OCI-LY7 (cell line): Measurements from ENCODE around the gene PIK3IP1. TPM values are rescaled to one million over a fixed set of nuclear protein-coding genes. Genes with fewer than 3 reads are reported as not detected.

Source experiments
- BruUV-seq: library from RNA; stranded (reverse); fragments of 400-500 nt; replicated peaks from 2 replicates; lab custom pipeline; 2021; lab: Mats Ljungman, UMichigan
- CTCF ChIA-PET: fragments of 300-600 bp; sonication (Branson Sonifier 250); formaldehyde crosslinking; loops from one replicate; lab custom pipeline; 2022; ENCODE audit warnings: antibody characterized with exemption; ENCODE audit not compliant: unreplicated experiment; lab: Charles Lee
- POLR2A ChIA-PET: fragments of 300-600 bp; sonication (Branson Sonifier 250); formaldehyde crosslinking; loops from one replicate; lab custom pipeline; 2022; ENCODE audit warnings: antibody characterized with exemption; lab: Charles Lee
- DNase-seq: peaks from one replicate; pipeline ENCODE4 v3.0.0-alpha.2; 2015; ENCODE audit warnings: low spot score
- H2AFZ ChIP-seq: fragments of 200-600 bp; sonication (generic), shearing (Covaris generic); 2 replicates; pipeline ENCODE4 v1.6.1; 2014; ENCODE audit warnings: mild to moderate bottlenecking, antibody characterized with exemption, low read length, moderate library complexity
- H3K27ac ChIP-seq: fragments of 200-600 bp; sonication (generic); 2 replicates; pipeline ENCODE4 v1.5.1; 2014; ENCODE audit warnings: mixed run types, low read depth, mild to moderate bottlenecking, moderate library complexity, low read length, inconsistent platforms; ENCODE audit not compliant: poor library complexity, severe bottlenecking
- H3K36me3 ChIP-seq: fragments of 200-600 bp; sonication (generic); 2 replicates; pipeline ENCODE4 v1.6.1; 2014; ENCODE audit warnings: mild to moderate bottlenecking, antibody characterized with exemption, low read length, moderate library complexity, mixed read lengths; ENCODE audit not compliant: insufficient read depth
- H3K4me1 ChIP-seq: fragments of 200-600 bp; sonication (generic); 2 replicates; pipeline ENCODE4 v1.5.1; 2014; ENCODE audit warnings: mild to moderate bottlenecking, low read length; ENCODE audit not compliant: insufficient read depth, poor library complexity, severe bottlenecking
- H3K4me2 ChIP-seq: fragments of 200-600 bp; sonication (generic); 2 replicates; pipeline ENCODE4 v1.6.1; 2014; ENCODE audit warnings: mild to moderate bottlenecking, low read length
- H3K4me3 ChIP-seq: fragments of 200-600 bp; sonication (generic); 2 replicates; pipeline ENCODE4 v1.5.1; 2014; ENCODE audit warnings: mild to moderate bottlenecking, low read depth, low read length; ENCODE audit not compliant: poor library complexity, severe bottlenecking
- H3K79me2 ChIP-seq: fragments of 200-600 bp; sonication (generic); 2 replicates; pipeline ENCODE4 v1.6.1; 2016; ENCODE audit warnings: low read depth, mild to moderate bottlenecking, low read length, moderate library complexity, mixed read lengths; ENCODE audit not compliant: insufficient read depth
- H3K9me2 ChIP-seq: fragments of 200-600 bp; sonication (generic); 2 replicates; pipeline ENCODE4 v1.6.1; 2016; ENCODE audit warnings: mild to moderate bottlenecking, low read length, mixed read lengths; ENCODE audit not compliant: insufficient read depth
- H3K9me3 ChIP-seq: fragments of 200-600 bp; sonication (generic); 2 replicates; pipeline ENCODE4 v1.6.1; 2014; ENCODE audit warnings: mild to moderate bottlenecking, mixed run types, low read length, mixed read lengths
- H4K20me1 ChIP-seq: fragments of 200-600 bp; sonication (generic); 2 replicates; pipeline ENCODE4 v1.6.1; 2014; ENCODE audit warnings: mild to moderate bottlenecking, antibody characterized with exemption, low read length, moderate library complexity, mixed read lengths; ENCODE audit not compliant: insufficient read depth
- EZH2phosphoT487 ChIP-seq: fragments of 200-600 bp; sonication (generic); IDR thresholded peaks from 2 replicates; pipeline ENCODE4 v1.6.1; 2018; ENCODE audit warnings: low read depth, borderline replicate concordance, mild to moderate bottlenecking, mixed run types, antibody characterized with exemption, low read length, moderate library complexity, mixed read lengths
- intact Hi-C: fragments of 100-400 bp; cut with micrococcal nuclease; formaldehyde crosslinking; loops from one replicate; pipeline ENCODE4 v1.10.0; 2022; ENCODE audit not compliant: unreplicated experiment
- total RNA-seq, 2 experiments: library from RNA; depleted of rRNA in 1 of 2; stranded (reverse); fragments of >200 nt in 1 of 2; shearing (Covaris generic) in 1 of 2; gene quantifications; 2 replicates each; pipeline ENCODE4 v1.2.3, GENCODE V29; 2014 to 2022
- TF ChIP-seq, protein P1 (sequence below): fragments of 200-600 bp; sonication (generic); conservative IDR thresholded peaks from 2 replicates; pipeline ENCODE4 v1.5.1; 2014; ENCODE audit warnings: mild to moderate bottlenecking, antibody characterized with exemption, low read length, moderate library complexity, mixed read lengths

PIK3IP1 gene
- total RNA-seq, 2 experiments from 2014 or later, result 17.1 to 20.4 TPM

DNA sequence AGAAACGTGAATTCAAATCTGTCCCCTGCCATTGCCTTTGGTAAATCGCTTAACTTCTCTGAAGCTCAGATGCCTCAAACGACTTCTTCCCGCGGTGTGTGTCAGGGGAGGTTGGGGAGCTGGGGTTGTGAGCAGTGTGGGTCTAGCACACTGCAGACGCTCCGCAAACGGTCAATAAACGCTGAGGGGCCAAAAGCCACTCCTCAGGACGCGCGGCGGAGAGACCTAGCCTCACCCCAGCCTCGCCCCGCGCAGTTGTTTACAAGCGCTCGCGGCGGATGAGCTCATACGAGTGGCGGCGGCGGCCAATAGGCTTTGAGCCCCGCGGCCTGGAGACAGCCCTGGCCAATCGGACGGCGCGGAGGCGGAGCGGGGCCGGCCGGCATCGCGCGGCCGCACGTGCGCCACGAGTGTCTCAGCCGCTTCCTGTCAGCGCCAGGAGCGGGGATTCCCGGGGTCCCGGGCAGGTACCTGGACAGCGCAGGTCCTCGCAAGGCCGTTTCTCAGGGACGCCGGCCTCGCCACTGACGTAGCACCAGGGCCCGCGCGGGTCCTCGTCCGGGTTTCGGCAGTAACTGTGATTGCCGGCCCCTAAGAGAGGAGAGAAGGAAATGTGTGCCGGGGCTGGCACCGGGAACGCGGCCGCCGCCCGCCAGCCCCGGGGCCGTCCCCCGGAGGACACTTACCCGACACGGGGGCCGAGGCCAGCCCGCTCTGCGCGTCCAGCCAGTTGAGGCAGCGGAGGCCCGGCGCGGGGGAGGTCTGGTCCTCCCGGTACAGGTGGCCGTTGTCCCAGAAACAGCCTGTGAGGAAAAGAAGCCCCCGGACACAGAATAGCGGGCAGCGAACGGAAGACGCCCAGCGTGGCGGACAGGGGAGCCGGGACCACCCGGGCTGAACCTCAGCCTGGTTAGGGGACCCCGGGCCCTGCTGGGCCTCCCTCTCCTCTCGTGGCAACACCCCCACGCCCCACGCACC, 1.5 kb downstream of the PIK3IP1 start:
- no peaks in the 10 kb centered on the region for H4K20me1 ChIP-seq
- intact Hi-C loops, result loop anchor here (5.0 kb wide), 4 partner anchors 78 to 853 kb away; partner anchors contain the start of gene LIMK2
- H2AFZ ChIP-seq, result 0 out of 2 replicates have a peak overlapping the region, but pooled peaks have one; percentile 45
- POLR2A ChIA-PET, result interaction anchor here (0.6 to 4.9 kb wide), 13 partner anchors 10 to 447 kb away, joined by 3 to 18 read pairs (median 4); partner anchors contain the start of genes LIMK2, MORC2, PATZ1 and TUG1
- TF ChIP-seq EZH2phosphoT487, result no peak
- TF ChIP-seq, protein P1, sequence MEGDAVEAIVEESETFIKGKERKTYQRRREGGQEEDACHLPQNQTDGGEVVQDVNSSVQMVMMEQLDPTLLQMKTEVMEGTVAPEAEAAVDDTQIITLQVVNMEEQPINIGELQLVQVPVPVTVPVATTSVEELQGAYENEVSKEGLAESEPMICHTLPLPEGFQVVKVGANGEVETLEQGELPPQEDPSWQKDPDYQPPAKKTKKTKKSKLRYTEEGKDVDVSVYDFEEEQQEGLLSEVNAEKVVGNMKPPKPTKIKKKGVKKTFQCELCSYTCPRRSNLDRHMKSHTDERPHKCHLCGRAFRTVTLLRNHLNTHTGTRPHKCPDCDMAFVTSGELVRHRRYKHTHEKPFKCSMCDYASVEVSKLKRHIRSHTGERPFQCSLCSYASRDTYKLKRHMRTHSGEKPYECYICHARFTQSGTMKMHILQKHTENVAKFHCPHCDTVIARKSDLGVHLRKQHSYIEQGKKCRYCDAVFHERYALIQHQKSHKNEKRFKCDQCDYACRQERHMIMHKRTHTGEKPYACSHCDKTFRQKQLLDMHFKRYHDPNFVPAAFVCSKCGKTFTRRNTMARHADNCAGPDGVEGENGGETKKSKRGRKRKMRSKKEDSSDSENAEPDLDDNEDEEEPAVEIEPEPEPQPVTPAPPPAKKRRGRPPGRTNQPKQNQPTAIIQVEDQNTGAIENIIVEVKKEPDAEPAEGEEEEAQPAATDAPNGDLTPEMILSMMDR, result no peak
- H3K4me2 ChIP-seq, result peak overlapping the region; percentile 99
- peak; percentile 94 for DNase-seq
- BruUV-seq, result no TSS peak
- no peaks in the 10 kb centered on the region for H3K36me3 ChIP-seq
- peaks cover 67% of the 10 kb centered on the region for H3K4me1 ChIP-seq
- 0 out of 2 replicates have a peak, but pooled peaks cover 5% of the 10 kb centered on the region for H3K9me3 ChIP-seq
- peak overlapping the region; percentile 88 for H3K27ac ChIP-seq
- no peaks in the 10 kb centered on the region for H3K9me2 ChIP-seq
- H3K4me3 ChIP-seq, result peak overlapping the region; percentile 72
- H3K79me2 ChIP-seq, result peaks cover 19% of the 10 kb centered on the region; the same call in 1 of the 2 replicates
- CTCF ChIA-PET, result interaction anchor here (0.6 kb wide), 2 partner anchors 206 to 1071 kb away, joined by 3 read pairs; no protein-coding TSS in a partner anchor

DNA sequence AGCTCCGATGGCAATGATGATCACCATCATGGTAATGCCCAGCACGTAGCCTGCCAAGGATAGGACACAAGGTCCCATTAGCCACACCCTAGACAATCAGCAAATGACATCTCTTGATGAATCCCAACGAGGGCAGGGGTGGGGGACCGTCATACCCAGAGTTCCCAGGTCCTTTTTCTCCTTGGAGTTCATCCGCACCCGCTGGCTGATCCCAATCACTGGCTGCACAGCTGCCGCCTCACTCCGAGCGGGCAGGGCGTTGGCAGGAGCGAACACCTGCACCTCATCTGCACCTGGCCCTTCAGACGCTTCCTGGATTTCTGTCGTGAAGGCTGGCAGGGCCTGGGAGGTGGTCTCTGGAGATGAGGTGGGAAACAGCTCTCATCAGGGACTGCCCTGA, 2.9 kb downstream of the PIK3IP1 start:
- intact Hi-C loops, result no loop called here
- H3K4me2 ChIP-seq, result peak overlapping the region; percentile 99
- no peaks in the 10 kb centered on the region for H3K9me2 ChIP-seq
- BruUV-seq, result no TSS peak
- H3K27ac ChIP-seq, result peak overlapping the region; percentile 88
- H3K79me2 ChIP-seq, result peaks cover 19% of the 10 kb centered on the region; the same call in 1 of the 2 replicates
- peak; percentile 42 for DNase-seq
- peaks cover 11% of the 10 kb centered on the region for H3K36me3 ChIP-seq
- ChIA-PET POLR2A (interaction anchor here (0.6 to 4.9 kb wide), 13 partner anchors 8 to 372 kb away, joined by 3 to 18 read pairs (median 3); partner anchors contain the start of genes LIMK2, MORC2, PISD and TUG1), CTCF (no interaction called here)
- H3K4me1 ChIP-seq, result peaks cover 71% of the 10 kb centered on the region
- H3K9me3 ChIP-seq, result 0 out of 2 replicates have a peak, but pooled peaks cover 3% of the 10 kb centered on the region
- H4K20me1 ChIP-seq, result no peaks in the 10 kb centered on the region
- peak overlapping the region; percentile 72 for H3K4me3 ChIP-seq
- H2AFZ ChIP-seq, result peak overlapping the region; percentile 49; the same call in 1 of the 2 replicates
- TF ChIP-seq, protein P1, result no peak
